ENCODE results near the gene CHST8. TPM values are rescaled to one million over a fixed set of nuclear protein-coding genes. Genes with fewer than 3 reads are reported as not detected.

The CHST8 gene
- polyA plus RNA-seq, 1 of the 3 experiments (the other 2 are of a cell fraction) = 0.05 TPM

DNA sequence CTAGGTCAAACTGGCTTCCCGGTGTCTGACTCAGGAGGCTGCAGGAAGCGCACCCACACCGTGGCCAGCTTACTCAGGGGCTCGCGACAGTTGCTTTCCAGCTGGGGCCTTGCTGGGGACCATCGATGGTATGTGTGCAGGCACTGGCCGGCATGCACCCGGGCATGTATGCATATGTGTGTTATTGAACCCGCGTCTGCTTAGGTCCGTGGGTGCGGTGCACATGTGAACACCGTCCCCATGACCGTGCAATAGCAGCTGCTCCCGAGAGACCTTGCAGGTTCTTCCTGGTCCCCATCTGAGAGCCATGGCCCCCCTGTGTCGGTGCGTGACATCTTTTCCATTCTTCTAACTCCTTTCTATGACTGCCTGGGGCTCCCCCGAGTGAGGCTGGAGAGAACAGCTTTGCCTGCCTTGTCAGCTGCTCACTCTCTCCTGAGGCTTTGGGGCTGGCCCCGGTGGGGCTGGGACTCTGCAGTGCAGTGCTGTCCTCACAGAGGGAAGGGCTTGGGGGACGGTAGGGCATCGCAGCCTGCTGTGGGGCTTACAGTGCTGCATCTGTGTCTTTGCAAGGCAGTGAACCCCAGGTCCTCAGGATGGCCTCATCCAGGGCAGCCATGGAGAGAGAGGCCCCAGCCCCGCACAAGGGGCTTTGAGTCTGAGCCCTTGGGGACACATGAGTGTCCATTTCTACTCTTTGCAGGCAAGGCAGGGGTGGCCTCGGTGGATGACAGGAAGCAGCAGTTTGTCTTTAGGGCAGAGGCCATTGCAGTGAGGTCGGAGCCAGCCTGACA lies 65.1 kb downstream of the CHST8 start:
- peak; percentile 68 for DNase-seq
- Histone ChIP-seq H3K4me2 (no peak overlapping the region), H3K79me2 (ENCODE audit: insufficient read depth) (no peaks in the 10 kb centered on the region), H3K9me3 (no peaks in the 10 kb centered on the region), H3K9me2 (no peaks in the 10 kb centered on the region), H3K27ac (ENCODE audit: low read depth in 2 of 2, low read length in 1 of 2) (peak overlapping the region in 1 of 2 experiments; percentile 78; a peak in 2 of 4 replicates), H3K4me1 (ENCODE audit: control insufficient read depth in 1 of 2, insufficient read depth in 2 of 2, low read depth in 1 of 2, low read length in 1 of 2) (peaks cover 0 to 66% of the 10 kb centered on the region in 2 experiments; a peak in 2 of 4 replicates), H3K36me3 (replicated peaks in 1 of 2; ENCODE audit: control insufficient read depth in 1 of 2, insufficient read depth in 2 of 2, low read length in 1 of 2) (no peaks in the 10 kb centered on the region), H3K9ac (no peak overlapping the region), H3K4me3 (ENCODE audit: low read depth in 2 of 2, low read length in 1 of 2) (no peak overlapping the region), H2AFZ (ENCODE audit: low read depth) (no peak overlapping the region), H3F3A (replicated peaks; ENCODE audit: insufficient read depth) (no peaks in the 10 kb centered on the region), H4K20me1 (ENCODE audit: insufficient read depth) (no peaks in the 10 kb centered on the region), H3K27me3 (ENCODE audit: insufficient read depth) (no peaks in the 10 kb centered on the region)
- 49% methylated on average over 12 of the region's 24 CpGs for WGBS (ENCODE audit: low lambda C conversion rate)
- ChIA-PET POLR2A (no interaction called here), CTCF (interaction anchor here (0.7 to 4.9 kb wide), 12 partner anchors 8 to 501 kb away, joined by 3 to 38 read pairs (median 6); no protein-coding TSS in a partner anchor)
- no peak for TF ChIP-seq EZH2phosphoT487 (IDR thresholded peaks at IDR 0.05; ENCODE audit: borderline replicate concordance, low read depth)
- TF ChIP-seq EP300 (IDR thresholded peaks at IDR 0.05; ENCODE audit: borderline replicate concordance in 1 of 2, low read depth in 1 of 2, low read length in 1 of 2) = no peak
- no peak for TF ChIP-seq GATA2 (CRISPR knock-in tag; IDR thresholded peaks at IDR 0.05)
- TF ChIP-seq RXRA (IDR thresholded peaks at IDR 0.05; ENCODE audit: borderline replicate concordance, low read depth) = no peak
- TF ChIP-seq FOSL2 (IDR thresholded peaks at IDR 0.05; ENCODE audit: borderline replicate concordance, low read depth) = no peak
- TF ChIP-seq, protein P1, sequence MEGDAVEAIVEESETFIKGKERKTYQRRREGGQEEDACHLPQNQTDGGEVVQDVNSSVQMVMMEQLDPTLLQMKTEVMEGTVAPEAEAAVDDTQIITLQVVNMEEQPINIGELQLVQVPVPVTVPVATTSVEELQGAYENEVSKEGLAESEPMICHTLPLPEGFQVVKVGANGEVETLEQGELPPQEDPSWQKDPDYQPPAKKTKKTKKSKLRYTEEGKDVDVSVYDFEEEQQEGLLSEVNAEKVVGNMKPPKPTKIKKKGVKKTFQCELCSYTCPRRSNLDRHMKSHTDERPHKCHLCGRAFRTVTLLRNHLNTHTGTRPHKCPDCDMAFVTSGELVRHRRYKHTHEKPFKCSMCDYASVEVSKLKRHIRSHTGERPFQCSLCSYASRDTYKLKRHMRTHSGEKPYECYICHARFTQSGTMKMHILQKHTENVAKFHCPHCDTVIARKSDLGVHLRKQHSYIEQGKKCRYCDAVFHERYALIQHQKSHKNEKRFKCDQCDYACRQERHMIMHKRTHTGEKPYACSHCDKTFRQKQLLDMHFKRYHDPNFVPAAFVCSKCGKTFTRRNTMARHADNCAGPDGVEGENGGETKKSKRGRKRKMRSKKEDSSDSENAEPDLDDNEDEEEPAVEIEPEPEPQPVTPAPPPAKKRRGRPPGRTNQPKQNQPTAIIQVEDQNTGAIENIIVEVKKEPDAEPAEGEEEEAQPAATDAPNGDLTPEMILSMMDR (IDR thresholded peaks at IDR 0.05) = no peak
- TF ChIP-seq ELF1 (IDR thresholded peaks at IDR 0.05) = no peak
- TF ChIP-seq RFX5 (IDR thresholded peaks at IDR 0.05; ENCODE audit: low read length) = no peak
- TF ChIP-seq NFIC (IDR thresholded peaks at IDR 0.05; ENCODE audit: borderline replicate concordance) = no peak
- TF ChIP-seq SMC3 (IDR thresholded peaks at IDR 0.05; ENCODE audit: low read depth, low read length) = no peak
- TF ChIP-seq GABPA (IDR thresholded peaks at IDR 0.05; ENCODE audit: low read depth) = no peak
- TF ChIP-seq USF1 (IDR thresholded peaks at IDR 0.05; ENCODE audit: borderline replicate concordance, low read depth) = no peak
- no peak for TF ChIP-seq YY1 (IDR thresholded peaks at IDR 0.05; ENCODE audit: low read depth)
- no peak for TF ChIP-seq RCOR1 (IDR thresholded peaks at IDR 0.05; ENCODE audit: low read length)
- no peak for TF ChIP-seq MEF2A (IDR thresholded peaks at IDR 0.05; ENCODE audit: borderline replicate concordance, low read depth)

Data from SK-N-SH (cell line).